Left ventricle myocardium inferior (tissue), 1 donor: ENCODE measurements around the gene SORCS2. TPM values are rescaled to one million over a fixed set of nuclear protein-coding genes. Genes with fewer than 3 reads are reported as not detected.

ENCODE experiments used
- DNase-seq: peaks from one replicate; pipeline ENCODE4 v3.0.0-alpha.2; 2020
- H3K27ac ChIP-seq: fragments of 200-600 bp; replicated peaks from 2 replicates; pipeline ENCODE4 v1.8.0; 2021
- H3K27me3 ChIP-seq: fragments of 200-600 bp; 2 replicates; pipeline ENCODE4 v1.8.0; 2021; ENCODE audit warnings: low read depth
- H3K36me3 ChIP-seq: fragments of 200-600 bp; 2 replicates; pipeline ENCODE4 v1.8.0; 2021
- H3K4me1 ChIP-seq: fragments of 200-600 bp; 2 replicates; pipeline ENCODE4 v1.8.0; 2021
- H3K4me3 ChIP-seq: fragments of 200-600 bp; 2 replicates; pipeline ENCODE4 v1.8.0; 2021; ENCODE audit warnings: mild to moderate bottlenecking, moderate library complexity
- H3K9me3 ChIP-seq: fragments of 200-600 bp; replicated peaks from 2 replicates; pipeline ENCODE4 v1.8.0; 2021
- intact Hi-C: fragments of 100-400 bp; cut with micrococcal nuclease; formaldehyde crosslinking; loops from one replicate; pipeline ENCODE4 v1.11.0; 2022
- total RNA-seq: library from RNA; stranded (reverse); fragmentation: NEBNext Ultra II Directional; extraction: Animal tissue kit (Norgen Biotek cat#: 25700); gene quantifications from one replicate; pipeline ENCODE4 v1.2.1, GENCODE V29; 2021
- TF ChIP-seq, protein P1 (sequence below): fragments of 200-600 bp; IDR thresholded peaks from 2 replicates; pipeline ENCODE4 v1.8.0; 2021; ENCODE audit warnings: antibody characterized with exemption, mild to moderate bottlenecking, borderline replicate concordance
- donor health status: DM: no; HTN: yes; CAD: no; lungs with severe emphysema.

SORCS2 gene
- total RNA-seq, 1 donor from 2014 or later, result 1.2 TPM

DNA sequence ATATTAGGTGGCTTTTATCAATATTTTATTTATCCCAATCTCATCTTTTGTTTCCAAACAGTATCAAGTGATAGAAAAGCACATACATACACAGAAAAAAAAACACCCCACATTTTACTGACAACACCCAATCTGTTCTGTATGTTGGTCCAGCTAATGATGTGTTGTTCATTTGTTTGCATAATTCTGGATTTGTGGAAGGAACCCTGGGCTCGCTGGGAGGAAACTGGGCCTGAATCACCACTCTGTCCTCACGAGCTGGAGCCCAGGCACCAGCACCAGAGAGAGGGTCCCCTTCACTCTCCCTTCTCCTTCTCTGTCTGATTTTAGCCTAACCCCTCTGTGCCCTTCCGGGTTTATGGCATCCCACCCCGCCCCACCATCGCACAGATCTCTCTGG, 162.6 kb downstream of the SORCS2 start:
- H3K4me1 ChIP-seq, result peaks cover 23% of the 10 kb centered on the region
- no peaks in the 10 kb centered on the region for H3K9me3 ChIP-seq
- H3K4me3 ChIP-seq, result no peak overlapping the region
- no peak overlapping the region for H3K27ac ChIP-seq
- no peaks in the 10 kb centered on the region for H3K27me3 ChIP-seq
- no peak for DNase-seq
- TF ChIP-seq, protein P1, sequence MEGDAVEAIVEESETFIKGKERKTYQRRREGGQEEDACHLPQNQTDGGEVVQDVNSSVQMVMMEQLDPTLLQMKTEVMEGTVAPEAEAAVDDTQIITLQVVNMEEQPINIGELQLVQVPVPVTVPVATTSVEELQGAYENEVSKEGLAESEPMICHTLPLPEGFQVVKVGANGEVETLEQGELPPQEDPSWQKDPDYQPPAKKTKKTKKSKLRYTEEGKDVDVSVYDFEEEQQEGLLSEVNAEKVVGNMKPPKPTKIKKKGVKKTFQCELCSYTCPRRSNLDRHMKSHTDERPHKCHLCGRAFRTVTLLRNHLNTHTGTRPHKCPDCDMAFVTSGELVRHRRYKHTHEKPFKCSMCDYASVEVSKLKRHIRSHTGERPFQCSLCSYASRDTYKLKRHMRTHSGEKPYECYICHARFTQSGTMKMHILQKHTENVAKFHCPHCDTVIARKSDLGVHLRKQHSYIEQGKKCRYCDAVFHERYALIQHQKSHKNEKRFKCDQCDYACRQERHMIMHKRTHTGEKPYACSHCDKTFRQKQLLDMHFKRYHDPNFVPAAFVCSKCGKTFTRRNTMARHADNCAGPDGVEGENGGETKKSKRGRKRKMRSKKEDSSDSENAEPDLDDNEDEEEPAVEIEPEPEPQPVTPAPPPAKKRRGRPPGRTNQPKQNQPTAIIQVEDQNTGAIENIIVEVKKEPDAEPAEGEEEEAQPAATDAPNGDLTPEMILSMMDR, result no peak
- H3K36me3 ChIP-seq, result no peaks in the 10 kb centered on the region
- intact Hi-C loops, result no loop called here

DNA sequence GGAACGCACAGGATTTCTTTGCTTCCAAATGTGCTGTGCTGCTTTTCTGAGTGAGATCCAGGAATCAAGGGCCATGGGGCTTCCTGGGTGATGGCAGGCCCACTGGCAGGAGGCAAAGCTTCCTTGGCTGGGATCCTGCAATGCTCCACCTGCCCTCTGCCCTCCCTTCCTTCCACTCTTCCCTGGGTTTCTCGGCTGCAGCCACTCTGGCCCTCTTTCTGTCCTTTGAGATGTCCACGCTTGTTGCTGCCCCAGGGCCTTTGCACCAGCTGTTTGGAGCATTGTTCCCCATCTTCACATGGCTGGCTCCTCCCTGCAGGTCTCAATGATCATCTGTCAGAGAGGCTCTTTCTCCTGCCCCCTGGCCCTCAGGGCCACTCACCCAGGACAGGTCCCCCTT, 163.5 kb downstream of the SORCS2 start:
- TF ChIP-seq, protein P1, result no peak
- no peaks in the 10 kb centered on the region for H3K36me3 ChIP-seq
- H3K27me3 ChIP-seq, result no peaks in the 10 kb centered on the region
- H3K9me3 ChIP-seq, result no peaks in the 10 kb centered on the region
- peaks cover 23% of the 10 kb centered on the region for H3K4me1 ChIP-seq
- DNase-seq, result no peak
- no peak overlapping the region for H3K4me3 ChIP-seq
- H3K27ac ChIP-seq, result no peak overlapping the region
- intact Hi-C loops, result no loop called here

DNA sequence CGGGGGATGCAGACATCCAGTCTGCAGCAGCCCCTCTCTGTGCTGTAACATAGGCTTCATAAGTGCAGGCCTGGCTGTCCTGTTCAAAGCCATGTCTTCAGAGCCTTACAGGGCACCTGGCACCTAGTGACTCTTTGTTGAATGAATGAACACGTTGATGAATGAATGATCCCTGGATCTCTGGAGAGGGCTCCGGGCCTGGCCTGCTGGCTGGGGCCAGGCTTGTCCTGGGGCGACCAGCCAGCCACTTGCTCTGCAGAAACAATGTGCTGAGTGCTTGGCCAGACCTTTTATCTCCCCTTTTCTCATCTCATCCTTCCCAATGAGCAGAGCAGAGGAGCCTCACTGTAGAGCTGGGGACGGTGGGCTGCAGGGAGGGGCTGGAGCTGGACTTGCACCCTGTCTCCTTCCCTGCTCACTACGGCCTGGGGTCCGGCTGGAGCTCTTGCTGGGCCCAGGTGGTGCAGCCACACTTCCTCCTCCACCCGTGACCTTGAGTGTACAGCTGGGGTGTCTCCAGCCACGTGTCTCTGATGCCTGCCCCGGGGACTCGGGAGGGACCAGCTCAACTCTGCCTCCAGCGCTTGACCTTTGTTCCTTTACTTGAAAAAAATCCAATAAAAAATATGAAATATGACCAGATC, 164.5 kb downstream of the SORCS2 start:
- Histone ChIP-seq H3K9me3 (no peaks in the 10 kb centered on the region), H3K36me3 (no peaks in the 10 kb centered on the region), H3K27ac (no peak overlapping the region), H3K4me1 (peaks cover 33% of the 10 kb centered on the region), H3K4me3 (no peak overlapping the region), H3K27me3 (no peaks in the 10 kb centered on the region)
- TF ChIP-seq, protein P1, result no peak
- intact Hi-C loops, result no loop called here
- no peak for DNase-seq

DNA sequence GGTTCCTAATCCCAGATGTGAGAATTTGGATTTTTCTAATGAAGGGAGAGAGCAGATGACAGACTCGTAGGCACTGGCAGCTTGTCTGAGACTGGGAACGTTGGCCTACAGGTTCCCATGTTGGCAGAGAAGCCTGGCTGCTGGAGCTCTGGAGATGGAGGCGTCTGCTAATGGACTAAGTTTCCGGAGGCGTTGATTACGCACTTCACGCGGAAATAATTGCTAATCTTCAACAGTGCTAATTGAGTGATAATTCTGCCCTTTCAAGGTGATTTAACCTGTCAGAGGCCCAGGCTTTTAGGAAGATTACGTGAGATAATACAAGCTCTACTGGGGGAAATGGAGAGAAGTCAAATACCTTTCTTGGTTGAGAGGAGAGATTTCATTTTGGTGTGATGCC, 165.0 kb downstream of the SORCS2 start:
- Histone ChIP-seq H3K27me3 (no peaks in the 10 kb centered on the region), H3K27ac (no peak overlapping the region), H3K36me3 (no peaks in the 10 kb centered on the region), H3K4me1 (peaks cover 38% of the 10 kb centered on the region), H3K9me3 (no peaks in the 10 kb centered on the region), H3K4me3 (no peak overlapping the region)
- TF ChIP-seq, protein P1, result no peak
- no peak for DNase-seq
- intact Hi-C loops, result no loop called here

DNA sequence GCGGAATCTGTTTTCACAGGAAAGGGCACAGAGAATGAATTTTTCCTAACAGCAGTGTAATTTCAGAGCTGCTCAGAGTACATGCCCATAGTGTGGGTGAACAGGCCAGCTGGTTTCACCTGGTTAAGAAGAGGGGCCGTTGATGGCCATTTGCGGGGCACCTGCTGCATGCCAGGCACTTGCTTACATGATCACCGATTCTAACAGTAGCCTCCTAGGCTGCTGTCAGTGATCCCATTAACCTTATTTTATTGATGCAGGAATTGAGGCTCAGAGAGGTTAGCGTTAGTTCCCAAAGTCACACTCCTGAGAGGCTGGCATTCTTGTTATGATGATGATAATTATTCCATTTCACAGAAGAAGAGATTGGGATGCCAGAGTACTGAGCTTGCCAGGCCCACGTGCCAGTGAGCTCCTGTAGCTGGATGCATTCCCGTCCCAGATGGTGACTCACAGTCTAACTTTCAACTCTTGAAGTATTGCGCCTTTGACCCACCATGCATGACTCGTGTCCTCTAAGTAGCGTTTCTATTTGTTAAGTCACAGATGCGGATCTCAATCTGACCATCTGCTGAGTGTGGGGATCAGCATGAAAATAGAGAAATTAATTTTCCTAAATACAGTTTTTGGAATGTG, 165.9 kb downstream of the SORCS2 start:
- DNase-seq, result peak; percentile 58
- H3K27me3 ChIP-seq, result no peaks in the 10 kb centered on the region
- H3K4me3 ChIP-seq, result no peak overlapping the region
- no peaks in the 10 kb centered on the region for H3K36me3 ChIP-seq
- intact Hi-C loops, result no loop called here
- no peak overlapping the region for H3K27ac ChIP-seq
- H3K9me3 ChIP-seq, result no peaks in the 10 kb centered on the region
- H3K4me1 ChIP-seq, result peaks cover 38% of the 10 kb centered on the region
- TF ChIP-seq, protein P1, result no peak
